Fibroblast of lung (primary cell): ENCODE measurements around the gene BAX.

Experiments
- EZH2 ChIP-seq: IDR thresholded peaks from 2 replicates; pipeline ENCODE4 v1.5.1; 2012; ENCODE audit warnings: low read length, control low read depth, mild to moderate bottlenecking; ENCODE audit errors: missing control alignments
- TF ChIP-seq, protein P1 (sequence below), 2 donors: IDR thresholded peaks in 1 of 2; conservative IDR thresholded peaks in 1 of 2; 1 replicate in 1 of 2; 2 replicates in 1 of 2; pipeline ENCODE4 v1.5.1; 2011 to 2012; ENCODE audit warnings: low read length in 2 of 2, control low read depth in 1 of 2, inconsistent platforms in 1 of 2, low read depth in 1 of 2, mild to moderate bottlenecking in 1 of 2

DNA sequence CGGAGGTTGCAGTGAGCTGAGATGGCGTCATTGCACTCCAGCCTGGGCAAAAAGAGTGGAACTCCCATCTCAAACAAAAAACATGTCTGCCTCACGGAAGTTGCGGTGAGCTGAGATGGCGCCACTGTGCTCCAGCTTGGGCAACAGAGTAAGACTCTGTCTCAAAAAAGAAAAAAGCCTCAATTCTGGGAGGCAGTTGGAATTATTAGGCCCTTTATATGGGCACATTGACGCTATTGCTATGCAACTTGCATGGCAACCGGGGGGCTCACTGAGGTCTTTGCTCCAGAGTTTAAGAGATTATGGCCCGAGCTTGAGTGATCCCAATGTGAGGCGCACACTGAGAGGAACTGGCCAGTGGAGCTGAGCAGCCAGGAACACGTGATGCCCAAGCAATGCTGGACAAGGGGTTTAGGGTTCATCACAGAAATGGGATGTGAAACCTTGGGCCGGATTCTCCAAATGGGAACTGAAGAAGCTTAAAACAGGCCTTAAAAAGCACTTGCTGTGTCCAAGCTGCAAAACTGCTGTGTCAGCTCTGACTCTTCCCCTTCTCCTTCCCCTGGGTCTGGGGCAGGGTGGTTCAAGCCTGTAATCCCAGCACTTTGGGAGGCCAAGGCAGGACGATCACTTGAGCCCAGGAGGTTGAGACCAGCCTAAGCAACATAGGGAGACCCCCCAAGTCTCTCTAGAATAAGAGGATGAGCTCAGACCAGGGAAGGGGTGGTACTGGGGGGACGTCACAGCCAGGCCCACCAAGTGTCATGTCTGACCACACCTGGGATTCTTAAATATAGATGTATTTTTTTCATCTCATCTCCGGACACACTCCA lies 12.9 kb downstream of the BAX start:
- TF ChIP-seq, protein P1, sequence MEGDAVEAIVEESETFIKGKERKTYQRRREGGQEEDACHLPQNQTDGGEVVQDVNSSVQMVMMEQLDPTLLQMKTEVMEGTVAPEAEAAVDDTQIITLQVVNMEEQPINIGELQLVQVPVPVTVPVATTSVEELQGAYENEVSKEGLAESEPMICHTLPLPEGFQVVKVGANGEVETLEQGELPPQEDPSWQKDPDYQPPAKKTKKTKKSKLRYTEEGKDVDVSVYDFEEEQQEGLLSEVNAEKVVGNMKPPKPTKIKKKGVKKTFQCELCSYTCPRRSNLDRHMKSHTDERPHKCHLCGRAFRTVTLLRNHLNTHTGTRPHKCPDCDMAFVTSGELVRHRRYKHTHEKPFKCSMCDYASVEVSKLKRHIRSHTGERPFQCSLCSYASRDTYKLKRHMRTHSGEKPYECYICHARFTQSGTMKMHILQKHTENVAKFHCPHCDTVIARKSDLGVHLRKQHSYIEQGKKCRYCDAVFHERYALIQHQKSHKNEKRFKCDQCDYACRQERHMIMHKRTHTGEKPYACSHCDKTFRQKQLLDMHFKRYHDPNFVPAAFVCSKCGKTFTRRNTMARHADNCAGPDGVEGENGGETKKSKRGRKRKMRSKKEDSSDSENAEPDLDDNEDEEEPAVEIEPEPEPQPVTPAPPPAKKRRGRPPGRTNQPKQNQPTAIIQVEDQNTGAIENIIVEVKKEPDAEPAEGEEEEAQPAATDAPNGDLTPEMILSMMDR (conservative IDR thresholded peaks at IDR 0.05 in 1 of 2, IDR thresholded peaks at IDR 0.05 in 1 of 2; ENCODE audit: low read depth in 1 of 2, low read length in 2 of 2): no peak
- no peak for TF ChIP-seq EZH2
